ENCODE results near the gene NXPE2. TPM values are rescaled to one million over a fixed set of nuclear protein-coding genes. Genes with fewer than 3 reads are reported as not detected.

NXPE2 gene
- total RNA-seq, 1 experiment from 2014 or later: 0.11 TPM

GRCh38 chr11:114679505-114679904, 1.2 kb downstream of the NXPE2 start:
- H3K79me2 ChIP-seq (ENCODE audit: insufficient read depth, low read length): no peaks in the 10 kb centered on the region
- no peaks in the 10 kb centered on the region for H3K4me1 Mint-ChIP-seq
- no peak overlapping the region for H2AK5ac ChIP-seq (ENCODE audit: insufficient read length, low read length)
- no peak overlapping the region for H3K27ac Mint-ChIP-seq
- no peaks in the 10 kb centered on the region for H3K27me3 ChIP-seq (ENCODE audit: insufficient read depth, low read length)
- no peak overlapping the region for H2BK15ac ChIP-seq (ENCODE audit: low read depth, low read length)
- no peak for TF ChIP-seq CTCF (conservative IDR thresholded peaks at IDR 0.05)
- no peak overlapping the region for H4K5ac ChIP-seq (ENCODE audit: insufficient read length, low read depth, low read length)
- no peak overlapping the region for H3K23ac ChIP-seq (ENCODE audit: insufficient read length, low read depth, low read length)
- no peak overlapping the region for H2BK20ac ChIP-seq (ENCODE audit: low read depth, low read length, poor library complexity, severe bottlenecking)
- H2AFZ ChIP-seq (ENCODE audit: low read length): no peak overlapping the region
- H3K9ac ChIP-seq (ENCODE audit: extremely low read depth, insufficient read length, low read length): no peak overlapping the region
- no peak overlapping the region for H3K27ac ChIP-seq (ENCODE audit: insufficient read length, low read depth, low read length)
- H3K23me2 ChIP-seq (ENCODE audit: insufficient read length, low read depth, low read length, poor library complexity, severe bottlenecking): no peaks in the 10 kb centered on the region
- no peak overlapping the region for H4K8ac ChIP-seq (replicated peaks; ENCODE audit: insufficient read length, low read depth, low read length)
- no peaks in the 10 kb centered on the region for H3K4me1 ChIP-seq (ENCODE audit: insufficient read depth, low read length)
- no peak overlapping the region for H3T11ph ChIP-seq (ENCODE audit: low read length)
- H3K79me1 ChIP-seq (ENCODE audit: insufficient read depth, low read depth, low read length, poor library complexity, severe bottlenecking): no peaks in the 10 kb centered on the region
- H3K4me3 Mint-ChIP-seq: no peak overlapping the region
- peaks cover 16 to 35% (median 17%) of the 10 kb centered on the region in 3 experiments; a peak in 6 of 7 replicates for H3K36me3 Mint-ChIP-seq (ENCODE audit: insufficient read depth in 1 of 3, low read depth in 3 of 3)
- no peak overlapping the region for H3K56ac ChIP-seq (ENCODE audit: insufficient read length, low read depth, low read length)
- H3K27me3 Mint-ChIP-seq (ENCODE audit: low read depth): peaks cover 2% of the 10 kb centered on the region
- no peak for DNase-seq
- H2BK5ac ChIP-seq (ENCODE audit: insufficient read length, low read length): no peak overlapping the region
- H3K18ac ChIP-seq (ENCODE audit: insufficient read length, low read depth, low read length): no peak overlapping the region
- H4K91ac ChIP-seq (ENCODE audit: insufficient read length, low read depth, low read length): no peak overlapping the region
- no peak overlapping the region for H2BK12ac ChIP-seq (ENCODE audit: insufficient read length, low read depth, low read length)
- H3K9me3 Mint-ChIP-seq: peaks cover 50 to 58% of the 10 kb centered on the region in 2 experiments
- no CpG with 5 or more reads among the region's 4 CpGs for WGBS (ENCODE audit: extremely low coverage, insufficient read length, low lambda C conversion rate)
- no peaks in the 10 kb centered on the region for H4K20me1 ChIP-seq (ENCODE audit: control insufficient read depth, insufficient read depth, insufficient read length)
- H3K4me2 ChIP-seq (ENCODE audit: insufficient read depth, insufficient read length, low read length): no peak overlapping the region
- H3K4ac ChIP-seq (ENCODE audit: low read depth, low read length): no peak overlapping the region
- H3K14ac ChIP-seq (ENCODE audit: insufficient read depth, low read length): no peak overlapping the region
- peaks cover 7% of the 10 kb centered on the region for H3K9me3 ChIP-seq (ENCODE audit: control insufficient read depth, low read depth, low read length)
- no peak overlapping the region for H2BK120ac ChIP-seq (ENCODE audit: low read depth, low read length, poor library complexity, severe bottlenecking)

Measured in H9 (cell line).